Measurements from ENCODE around the gene SEMA3D.

SEMA3D gene

GRCh38 chr7:85150624-85151023, 36.2 kb downstream of the SEMA3D start:
- no peak for TF ChIP-seq CTCF (conservative IDR thresholded peaks at IDR 0.05; ENCODE audit: low read depth)
- CTCF ChIA-PET = interaction anchor here (0.7 kb wide), 1 partner anchor 550 kb away, joined by 3 read pairs; no protein-coding TSS in a partner anchor
- no peak overlapping the region for H3K27ac ChIP-seq
- POLR2A ChIA-PET (ENCODE audit: low non-redundant PET) = no interaction called here
- DNase-seq (ENCODE audit: low spot score) = no peak

GRCh38 chr7:85144771-85145170, 42.1 kb downstream of the SEMA3D start:
- no peak for DNase-seq (ENCODE audit: low spot score)
- POLR2A ChIA-PET (ENCODE audit: low non-redundant PET) = no interaction called here
- H3K27ac ChIP-seq = no peak overlapping the region
- CTCF ChIA-PET = no interaction called here
- no peak for TF ChIP-seq CTCF (conservative IDR thresholded peaks at IDR 0.05; ENCODE audit: low read depth)

- peak; percentile 24 for DNase-seq (ENCODE audit: low spot score)
- no peak overlapping the region for H3K27ac ChIP-seq
- CTCF ChIA-PET = no interaction called here
- no peak for TF ChIP-seq CTCF (conservative IDR thresholded peaks at IDR 0.05; ENCODE audit: low read depth)
- POLR2A ChIA-PET (ENCODE audit: low non-redundant PET) = no interaction called here
These were observed 50.9 kb downstream of the SEMA3D start for GRCh38 chr7:85135977-85136376.

- no peak overlapping the region for H3K27ac ChIP-seq
- CTCF ChIA-PET = interaction anchor here (1.0 kb wide), 1 partner anchor 52 kb away, joined by 3 read pairs; no protein-coding TSS in a partner anchor
- no peak for TF ChIP-seq CTCF (conservative IDR thresholded peaks at IDR 0.05; ENCODE audit: low read depth)
- POLR2A ChIA-PET (ENCODE audit: low non-redundant PET) = no interaction called here
- no peak for DNase-seq (ENCODE audit: low spot score)
These were observed 53.3 kb downstream of the SEMA3D start for GRCh38 chr7:85133560-85133959.

- TF ChIP-seq CTCF (conservative IDR thresholded peaks at IDR 0.05; ENCODE audit: low read depth) = no peak
- CTCF ChIA-PET = interaction anchor here (1.0 kb wide), 1 partner anchor 52 kb away, joined by 3 read pairs; no protein-coding TSS in a partner anchor
- POLR2A ChIA-PET (ENCODE audit: low non-redundant PET) = no interaction called here
- no peak overlapping the region for H3K27ac ChIP-seq
- no peak for DNase-seq (ENCODE audit: low spot score)
These were observed 53.9 kb downstream of the SEMA3D start for GRCh38 chr7:85133006-85133405.

GRCh38 chr7:85130702-85131101, 56.2 kb downstream of the SEMA3D start:
- ChIA-PET POLR2A (ENCODE audit: low non-redundant PET) (no interaction called here), CTCF (interaction anchor here (0.6 kb wide), 1 partner anchor 295 kb away, joined by 4 read pairs; no protein-coding TSS in a partner anchor)
- DNase-seq (ENCODE audit: low spot score) = no peak
- no peak overlapping the region for H3K27ac ChIP-seq
- no peak for TF ChIP-seq CTCF (conservative IDR thresholded peaks at IDR 0.05; ENCODE audit: low read depth)

Data from RWPE1 (cell line).